GM21825 (cell line): ENCODE measurements around the gene BICD1.
"Not testable (repeated sequence)": the region's sequence is repeated elsewhere in the genome, so short reads cannot be mapped to it uniquely, and the experiment has no call there.

Experiments used
- ATAC-seq: cut with Tn5 transposase; IDR thresholded peaks from one replicate; pipeline ENCODE4 v1.9.1; 2021; ENCODE audit warnings: mild to moderate bottlenecking, moderate library complexity; ENCODE audit not compliant: unreplicated experiment

BICD1 gene

GRCh38 chr12:32106517-32107358 is at the start of gene BICD1:
TSS of gene BICD1 (plus strand) at chr12:32106847. CDS start at chr12:32107332, 485 bp downstream.
- ATAC-seq: peak; percentile 74

- ATAC-seq: no peak
Measured at GRCh38 chr12:32061033-32061432, 45.6 kb upstream of the BICD1 start.

GRCh38 chr12:32062881-32063280 is 43.8 kb upstream of the BICD1 start:
- no peak for ATAC-seq

- no peak for ATAC-seq
Measured at GRCh38 chr12:32063796-32064195, 42.9 kb upstream of the BICD1 start.

- no peak for ATAC-seq
Measured at GRCh38 chr12:32066206-32066605, 40.4 kb upstream of the BICD1 start.

GRCh38 chr12:32069071-32069470 is 37.6 kb upstream of the BICD1 start:
- no peak for ATAC-seq

- ATAC-seq: no peak
Measured at GRCh38 chr12:32069731-32070130, 36.9 kb upstream of the BICD1 start.

- ATAC-seq: no peak
Measured at GRCh38 chr12:32070370-32070769, 36.3 kb upstream of the BICD1 start.

GRCh38 chr12:32072102-32072501 is 34.5 kb upstream of the BICD1 start:
- no peak for ATAC-seq

GRCh38 chr12:32074432-32074831 is 32.2 kb upstream of the BICD1 start:
- ATAC-seq: no peak

- no peak for ATAC-seq
Measured at GRCh38 chr12:32076941-32077340, 29.7 kb upstream of the BICD1 start.

- no peak for ATAC-seq
Measured at GRCh38 chr12:32080435-32080834, 26.2 kb upstream of the BICD1 start.

- ATAC-seq: no peak
Measured at GRCh38 chr12:32083489-32083888, 23.2 kb upstream of the BICD1 start.

GRCh38 chr12:32084017-32084688 is 22.5 kb upstream of the BICD1 start:
- ATAC-seq: no peak

- ATAC-seq: no peak
Measured at GRCh38 chr12:32084753-32085152, 21.9 kb upstream of the BICD1 start.

GRCh38 chr12:32087306-32087705 is 19.3 kb upstream of the BICD1 start:
- ATAC-seq: no peak

- ATAC-seq: no peak
Measured at GRCh38 chr12:32089156-32089555, 17.5 kb upstream of the BICD1 start.

GRCh38 chr12:32089586-32089985 is 17.1 kb upstream of the BICD1 start:
- ATAC-seq: no peak

GRCh38 chr12:32091696-32092095 is 15.0 kb upstream of the BICD1 start:
- ATAC-seq: no peak

GRCh38 chr12:32098112-32098511 is 8.5 kb upstream of the BICD1 start:
- ATAC-seq: no peak

GRCh38 chr12:32099275-32099674 is 7.4 kb upstream of the BICD1 start:
- not testable (repeated sequence) for ATAC-seq

- no peak for ATAC-seq
Measured at GRCh38 chr12:32100361-32100760, 6.3 kb upstream of the BICD1 start.
